Stimulated activated CD4-positive, alpha-beta T cell treated with anti-CD3 and anti-CD28 coated beads, Interleukin-1b, Interleukin-23, amount 100 ng/mL, for 48 hours (primary cell): ENCODE data around the gene UIMC1.

Experiments used
- DNase-seq: peaks from one replicate; pipeline ENCODE4 v3.0.0-alpha.2; 2020

UIMC1 gene

GRCh38 chr5:176952531-176953193, 53.9 kb downstream of the UIMC1 start:
- no peak for DNase-seq

- DNase-seq = no peak
Observed at GRCh38 chr5:176948458-176948857, 58.1 kb downstream of the UIMC1 start.

- DNase-seq = no peak
Observed at GRCh38 chr5:176947847-176948246, 58.7 kb downstream of the UIMC1 start.

- DNase-seq = no peak
Observed at GRCh38 chr5:176944268-176944667, 62.3 kb downstream of the UIMC1 start.

- no peak for DNase-seq
Observed at GRCh38 chr5:176943816-176944215, 62.8 kb downstream of the UIMC1 start.

GRCh38 chr5:176941951-176942350, 64.6 kb downstream of the UIMC1 start:
- no peak for DNase-seq

- no peak for DNase-seq
Observed at GRCh38 chr5:176938472-176938871, 68.1 kb downstream of the UIMC1 start.

- DNase-seq = no peak
Observed at GRCh38 chr5:176935017-176935416, 71.6 kb downstream of the UIMC1 start.

- DNase-seq = no peak
Observed at GRCh38 chr5:176934309-176934930, 72.2 kb downstream of the UIMC1 start.

- DNase-seq = no peak
Observed at GRCh38 chr5:176929654-176930053, 76.9 kb downstream of the UIMC1 start.

GRCh38 chr5:176927562-176927961, 79.0 kb downstream of the UIMC1 start:
- DNase-seq = no peak

- DNase-seq = no peak
Observed at GRCh38 chr5:176922817-176923216, 83.8 kb downstream of the UIMC1 start.

GRCh38 chr5:176921714-176922113, 84.9 kb downstream of the UIMC1 start:
- no peak for DNase-seq

- DNase-seq = no peak
Observed at GRCh38 chr5:176918613-176919012, 88.0 kb downstream of the UIMC1 start.

GRCh38 chr5:176916337-176916736, 90.2 kb downstream of the UIMC1 start:
- DNase-seq = no peak

- no peak for DNase-seq
Observed at GRCh38 chr5:176915906-176916305, 90.7 kb downstream of the UIMC1 start.

- no peak for DNase-seq
Observed at GRCh38 chr5:176912115-176912514, 94.5 kb downstream of the UIMC1 start.

GRCh38 chr5:176908675-176909368, 97.8 kb downstream of the UIMC1 start:
- DNase-seq = no peak

- DNase-seq = no peak
Observed at GRCh38 chr5:176906796-176907195, 99.8 kb downstream of the UIMC1 start.

- no peak for DNase-seq
Observed at GRCh38 chr5:176906126-176906525, 100.5 kb downstream of the UIMC1 start.

- no peak for DNase-seq
Observed at GRCh38 chr5:176904276-176904675, 102.3 kb downstream of the UIMC1 start.

- no peak for DNase-seq
Observed at GRCh38 chr5:176902911-176903664, 103.5 kb downstream of the UIMC1 start.

- no peak for DNase-seq
Observed at GRCh38 chr5:176902102-176902814, 104.3 kb downstream of the UIMC1 start.
